ENCODE measurements around the gene CRACDL. TPM values are rescaled to one million over a fixed set of nuclear protein-coding genes. Genes with fewer than 3 reads are reported as not detected.
A peak's percentile ranks its signal among the peaks of the same experiment; 100 is the strongest.

CRACDL gene
- total RNA-seq, 1 donor from 2014 or later: 6.2 TPM

- no peak for DNase-seq (ENCODE audit: extremely low spot score, unreplicated experiment)
- H3K4me1 Mint-ChIP-seq (ENCODE audit: unreplicated experiment): peaks cover 16% of the 10 kb centered on the region
- peaks cover 11% of the 10 kb centered on the region for H3K27me3 Mint-ChIP-seq
- TF ChIP-seq, protein P1, sequence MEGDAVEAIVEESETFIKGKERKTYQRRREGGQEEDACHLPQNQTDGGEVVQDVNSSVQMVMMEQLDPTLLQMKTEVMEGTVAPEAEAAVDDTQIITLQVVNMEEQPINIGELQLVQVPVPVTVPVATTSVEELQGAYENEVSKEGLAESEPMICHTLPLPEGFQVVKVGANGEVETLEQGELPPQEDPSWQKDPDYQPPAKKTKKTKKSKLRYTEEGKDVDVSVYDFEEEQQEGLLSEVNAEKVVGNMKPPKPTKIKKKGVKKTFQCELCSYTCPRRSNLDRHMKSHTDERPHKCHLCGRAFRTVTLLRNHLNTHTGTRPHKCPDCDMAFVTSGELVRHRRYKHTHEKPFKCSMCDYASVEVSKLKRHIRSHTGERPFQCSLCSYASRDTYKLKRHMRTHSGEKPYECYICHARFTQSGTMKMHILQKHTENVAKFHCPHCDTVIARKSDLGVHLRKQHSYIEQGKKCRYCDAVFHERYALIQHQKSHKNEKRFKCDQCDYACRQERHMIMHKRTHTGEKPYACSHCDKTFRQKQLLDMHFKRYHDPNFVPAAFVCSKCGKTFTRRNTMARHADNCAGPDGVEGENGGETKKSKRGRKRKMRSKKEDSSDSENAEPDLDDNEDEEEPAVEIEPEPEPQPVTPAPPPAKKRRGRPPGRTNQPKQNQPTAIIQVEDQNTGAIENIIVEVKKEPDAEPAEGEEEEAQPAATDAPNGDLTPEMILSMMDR (conservative IDR thresholded peaks at IDR 0.05): no peak
- no peaks in the 10 kb centered on the region for H3K36me3 Mint-ChIP-seq
- H3K27ac Mint-ChIP-seq: no peak overlapping the region
- no peak overlapping the region for H3K4me3 Mint-ChIP-seq
- H3K9me3 Mint-ChIP-seq: no peaks in the 10 kb centered on the region
Measured at GRCh38 chr2:98802344-98802743, 133.7 kb downstream of the CRACDL start.

- TF ChIP-seq, protein P1 (conservative IDR thresholded peaks at IDR 0.05): no peak
- H3K27me3 Mint-ChIP-seq: peaks cover 11% of the 10 kb centered on the region
- H3K36me3 Mint-ChIP-seq: no peaks in the 10 kb centered on the region
- no peaks in the 10 kb centered on the region for H3K9me3 Mint-ChIP-seq
- DNase-seq (ENCODE audit: extremely low spot score, unreplicated experiment): peak; percentile 59
- H3K4me3 Mint-ChIP-seq: no peak overlapping the region
- no peak overlapping the region for H3K27ac Mint-ChIP-seq
- H3K4me1 Mint-ChIP-seq (ENCODE audit: unreplicated experiment): peaks cover 16% of the 10 kb centered on the region
Measured at GRCh38 chr2:98801921-98802321, 134.1 kb downstream of the CRACDL start.

DNA sequence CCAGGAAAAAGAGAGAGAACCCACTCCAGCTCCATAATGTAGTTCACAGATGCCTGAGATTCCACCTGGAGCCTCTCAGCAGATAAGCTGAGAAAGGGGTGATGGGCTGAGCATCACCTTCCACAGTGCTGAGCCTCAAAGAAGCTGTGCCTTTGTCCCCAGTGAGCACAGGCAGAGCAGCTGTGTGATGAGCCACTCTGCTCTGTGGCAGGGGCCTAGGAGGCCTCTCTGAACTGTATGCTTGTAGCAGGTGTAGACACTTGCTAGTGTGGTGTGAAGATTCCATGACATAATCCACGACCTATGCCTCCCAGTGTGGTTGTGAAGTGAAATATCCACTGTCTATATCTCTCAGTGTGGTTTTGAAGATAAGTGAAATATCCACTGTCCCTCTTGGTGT is 134.7 kb downstream of the CRACDL start:
- Mint-ChIP-seq H3K27me3 (peaks cover 11% of the 10 kb centered on the region), H3K27ac (peak overlapping the region; percentile 27), H3K36me3 (no peaks in the 10 kb centered on the region), H3K4me3 (no peak overlapping the region), H3K9me3 (no peaks in the 10 kb centered on the region), H3K4me1 (ENCODE audit: unreplicated experiment) (peaks cover 10% of the 10 kb centered on the region)
- TF ChIP-seq, protein P1 (conservative IDR thresholded peaks at IDR 0.05): no peak
- no peak for DNase-seq (ENCODE audit: extremely low spot score, unreplicated experiment)

DNA sequence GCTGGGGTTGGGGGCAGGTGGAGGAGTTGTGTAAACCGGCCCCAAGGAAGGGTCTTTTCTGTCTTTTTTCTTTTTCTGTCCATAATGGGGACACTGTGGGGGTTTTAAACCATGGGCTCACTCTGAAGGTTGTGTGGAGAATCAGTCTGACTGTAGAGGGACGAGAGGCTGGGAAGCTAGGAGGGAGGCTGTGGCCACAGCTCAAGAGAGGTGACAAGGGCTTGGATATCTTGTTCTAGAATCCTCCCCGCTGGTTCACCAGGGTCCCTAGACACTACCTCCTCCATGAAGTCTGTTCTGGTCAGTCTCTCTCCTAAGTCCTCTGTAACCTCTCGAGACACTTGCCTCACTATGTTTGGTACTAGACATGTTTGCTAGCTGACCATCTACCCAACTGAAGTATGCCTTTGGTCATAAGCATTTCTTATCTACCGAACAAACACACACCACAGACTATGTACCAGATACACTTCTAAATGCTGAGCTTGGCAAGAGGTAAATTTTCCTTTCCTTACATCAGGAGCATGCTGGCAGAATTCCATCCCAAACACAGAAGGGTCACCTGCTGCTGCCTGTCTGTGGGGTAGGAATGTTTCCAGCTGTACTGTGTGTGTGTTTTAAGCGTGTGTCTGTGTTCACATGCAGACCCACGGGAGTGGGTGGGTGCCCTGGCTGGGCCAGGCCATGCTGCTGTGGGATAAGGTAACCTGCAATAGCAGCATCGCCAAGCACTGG is 135.5 kb downstream of the CRACDL start:
- DNase-seq (ENCODE audit: extremely low spot score, unreplicated experiment): peak; percentile 34
- TF ChIP-seq, protein P1 (conservative IDR thresholded peaks at IDR 0.05): no peak
- Mint-ChIP-seq H3K36me3 (no peaks in the 10 kb centered on the region), H3K4me1 (ENCODE audit: unreplicated experiment) (peaks cover 2% of the 10 kb centered on the region), H3K27ac (peak overlapping the region; percentile 27), H3K9me3 (no peaks in the 10 kb centered on the region), H3K27me3 (peaks cover 11% of the 10 kb centered on the region), H3K4me3 (no peak overlapping the region)

- Mint-ChIP-seq H3K36me3 (no peaks in the 10 kb centered on the region), H3K4me3 (no peak overlapping the region), H3K27me3 (peaks cover 11% of the 10 kb centered on the region), H3K4me1 (ENCODE audit: unreplicated experiment) (no peaks in the 10 kb centered on the region), H3K27ac (no peak overlapping the region), H3K9me3 (no peaks in the 10 kb centered on the region)
- TF ChIP-seq, protein P1 (conservative IDR thresholded peaks at IDR 0.05): no peak
- peak; percentile 43 for DNase-seq (ENCODE audit: extremely low spot score, unreplicated experiment)
Measured at GRCh38 chr2:98799375-98800329, 136.4 kb downstream of the CRACDL start.

All from type B pancreatic cell (in vitro differentiated cells).